Endometrial microvascular endothelial cells (primary cell): Measurements from ENCODE around the gene MATK. TPM values are rescaled to one million over a fixed set of nuclear protein-coding genes. Genes with fewer than 3 reads are reported as not detected.
"Not testable (repeated sequence)": the region's sequence is repeated elsewhere in the genome, so short reads cannot be mapped to it uniquely, and the experiment has no call there.

Experiments
- in situ Hi-C: cut with HindIII; loops from 2 replicates; pipeline ENCODE4 v1.10.0; 2017; ENCODE audit warnings: low sequenced_read_pairs, low pct_unique_long_range_greater_than_20kb; ENCODE audit errors: inconsistent ontology term
- total RNA-seq: library from RNA; depleted of rRNA; stranded (reverse); fragments of >200 nt; gene quantifications from one replicate; pipeline ENCODE4 v1.2.3, GENCODE V29; 2015; ENCODE audit errors: inconsistent ontology term

MATK gene
- total RNA-seq, 1 donor from 2014 or later: not detected

DNA sequence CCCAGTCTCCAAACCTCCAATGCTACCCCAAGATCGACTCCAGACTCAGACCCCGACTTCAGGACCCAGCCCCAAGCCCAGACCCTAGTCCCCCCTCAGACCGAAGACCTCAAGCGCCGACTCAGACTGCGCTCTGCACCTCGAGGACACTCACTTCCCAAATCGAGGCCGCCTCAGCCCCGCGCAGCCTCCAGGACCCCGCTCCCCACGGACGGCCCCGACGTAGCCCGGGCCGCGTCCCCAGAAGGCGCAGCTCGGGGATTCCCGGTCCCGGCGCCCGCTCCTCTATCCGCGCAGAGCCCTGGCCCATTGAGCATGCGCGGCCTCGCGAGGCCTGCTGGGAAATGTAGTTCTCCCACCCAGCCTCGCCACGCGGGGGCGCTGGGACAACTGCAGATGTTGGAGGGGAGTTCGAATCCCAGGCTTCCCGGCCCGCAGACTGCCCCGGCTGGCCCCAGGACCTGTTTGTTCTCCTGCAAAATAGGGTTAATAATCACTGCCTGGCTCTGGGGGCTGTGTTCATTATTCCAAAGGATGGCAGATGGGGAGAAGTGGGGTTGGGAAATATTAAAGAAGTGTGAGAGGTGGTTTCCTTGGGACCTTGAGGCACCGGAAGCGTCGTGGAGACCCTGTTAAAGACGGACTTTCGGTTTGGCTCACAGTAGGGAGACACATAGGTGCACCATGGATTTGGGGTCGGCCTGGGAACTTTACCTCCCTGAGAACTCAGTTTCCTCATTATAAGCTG, 24.6 kb downstream of the MATK start, which contains the start of gene APBA3:
TSS of gene APBA3 (minus strand) at position 311 of the 748 bp plus-strand sequence. CDS start 1,428 bp downstream, outside the sequence.
- in situ Hi-C loops: no loop called here

DNA sequence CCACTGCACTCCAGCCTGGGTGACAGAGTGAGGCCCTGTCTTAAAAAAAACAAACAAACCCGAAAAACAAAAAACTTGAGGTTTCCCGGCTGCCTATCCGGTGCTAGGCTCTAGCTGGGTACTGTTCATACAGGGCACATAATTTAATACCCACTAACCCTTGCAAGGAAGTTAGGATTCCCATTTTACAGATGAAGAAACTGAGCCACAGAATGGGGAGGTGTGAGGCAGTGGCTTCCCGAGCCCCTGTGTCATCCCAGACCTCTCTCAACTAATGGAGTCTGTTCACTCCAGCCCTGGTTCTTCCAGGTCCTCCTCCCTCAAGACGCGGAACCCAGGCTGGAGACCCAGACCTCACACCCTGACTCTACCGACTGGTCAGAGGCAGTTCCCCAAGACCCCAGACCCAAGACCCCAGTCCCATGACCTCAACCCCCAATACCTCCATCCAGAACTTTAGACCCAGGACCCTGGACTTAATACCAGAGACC, 25.3 kb downstream of the MATK start:
- in situ Hi-C loops: no loop called here

DNA sequence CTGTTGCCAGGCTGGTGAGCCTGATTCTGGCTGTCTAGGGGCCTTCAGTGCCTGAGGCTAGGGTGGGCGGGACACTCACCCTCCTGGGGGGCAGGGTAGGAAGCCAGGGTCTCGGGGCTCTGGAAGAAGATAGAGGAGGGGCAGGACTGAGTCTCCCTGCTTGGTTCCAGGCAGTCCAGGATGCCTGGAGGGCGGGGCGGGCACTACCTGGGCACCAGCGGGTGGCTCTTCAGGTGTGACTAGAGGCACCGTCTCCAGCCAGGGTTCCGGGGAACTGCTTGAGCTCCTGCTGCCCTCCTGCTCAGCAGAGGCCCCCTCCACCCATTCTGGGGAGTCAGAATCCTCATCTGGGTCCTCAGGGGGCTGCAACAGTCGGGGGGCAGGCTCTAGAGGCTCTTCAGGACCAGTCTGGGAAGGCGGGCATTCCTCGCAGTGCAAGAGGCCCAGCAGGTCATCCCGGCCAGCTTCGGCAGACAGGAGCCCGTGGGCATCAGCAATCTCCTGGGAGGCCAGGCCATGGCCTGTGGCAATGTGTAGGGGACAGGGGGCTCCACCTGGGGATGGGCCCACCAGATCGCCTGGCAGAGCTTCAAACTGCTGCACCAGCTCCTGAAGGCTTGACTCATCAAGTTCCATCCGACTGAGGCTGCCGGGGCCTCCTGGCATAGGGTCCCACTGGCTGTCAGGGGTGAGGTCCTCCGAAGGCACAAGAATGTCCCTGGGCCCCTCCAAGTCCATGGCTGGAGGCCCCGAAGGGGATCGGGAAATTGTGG, 26.5 kb downstream of the MATK start:
- in situ Hi-C loops: no loop called here

DNA sequence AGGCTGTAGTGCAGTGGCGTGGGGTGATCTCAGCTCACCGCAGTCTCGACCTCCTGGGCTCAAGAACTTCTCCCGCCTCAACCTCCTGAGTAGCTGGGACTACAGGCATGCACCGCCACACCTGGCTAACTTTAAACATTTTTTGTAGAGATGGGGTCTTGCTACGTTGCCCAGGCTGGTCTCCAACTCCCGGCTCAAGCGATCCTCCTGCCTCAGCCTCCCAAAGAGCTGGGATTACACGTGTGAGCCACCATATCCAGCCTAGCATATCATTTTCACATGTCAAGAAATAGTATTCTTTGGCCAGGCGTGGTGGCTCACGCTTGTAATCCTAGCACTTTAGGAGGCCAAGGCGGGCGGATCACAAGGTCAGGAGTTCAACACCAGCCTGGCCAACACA, 27.9 kb downstream of the MATK start:
- in situ Hi-C loops: not testable (repeated sequence)

DNA sequence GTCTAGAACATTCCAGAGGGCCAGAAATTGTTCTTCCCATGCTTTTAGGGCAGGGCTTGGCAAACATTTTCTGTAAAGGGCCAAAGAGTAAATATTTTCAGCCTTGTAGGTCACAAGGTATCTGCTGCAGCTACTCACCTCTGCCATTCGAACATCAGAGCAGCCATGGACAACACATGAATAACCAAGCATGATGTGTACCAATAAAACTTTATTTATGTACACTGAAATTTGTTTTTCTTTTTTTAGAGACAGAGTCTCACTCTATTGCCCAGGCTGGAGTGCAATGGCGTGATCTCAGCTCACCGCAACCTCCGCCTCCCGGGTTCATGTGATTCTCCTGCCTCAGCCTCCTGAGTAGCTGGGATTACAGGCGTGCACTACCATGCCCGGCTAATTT, 28.5 kb downstream of the MATK start:
- in situ Hi-C loops: not testable (repeated sequence)

DNA sequence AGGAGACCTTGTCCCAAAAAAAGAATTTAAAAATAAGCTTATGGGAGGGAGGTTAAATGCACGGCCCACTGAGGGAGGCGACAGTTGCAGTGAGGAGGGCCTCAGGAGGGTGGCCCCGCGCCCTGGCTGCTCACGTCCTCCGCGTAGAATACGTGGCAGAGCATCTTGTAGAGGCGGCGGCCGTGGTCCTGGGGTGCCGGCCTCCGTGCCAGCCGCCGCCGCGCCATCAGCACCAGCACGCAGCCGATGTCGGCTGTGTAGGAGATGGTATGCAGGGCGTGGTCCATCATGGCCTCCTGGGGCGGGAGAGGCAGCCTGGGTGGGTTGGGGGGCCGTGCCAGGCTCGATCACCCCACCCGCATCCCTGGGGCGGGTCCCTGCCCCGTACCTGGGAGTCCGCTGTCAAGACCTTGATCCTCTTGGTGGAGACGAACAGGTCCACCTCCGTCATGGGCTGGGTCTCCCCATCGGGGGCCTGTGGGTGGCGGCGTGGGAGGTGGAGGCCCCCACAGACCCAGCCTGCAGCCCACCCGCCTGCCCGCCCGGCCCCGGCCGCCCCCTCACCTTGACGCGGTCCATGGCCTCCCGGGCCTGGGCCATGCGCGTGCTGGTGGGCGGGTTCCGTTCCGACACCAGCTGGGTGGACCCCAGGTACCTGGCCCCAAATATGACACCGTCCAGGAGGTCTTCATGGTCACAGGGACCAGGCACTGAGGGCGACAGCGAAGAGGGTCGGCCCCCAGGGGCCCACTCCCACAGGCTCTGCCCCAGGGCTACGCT, 32.4 kb downstream of the MATK start:
- in situ Hi-C loops: no loop called here

DNA sequence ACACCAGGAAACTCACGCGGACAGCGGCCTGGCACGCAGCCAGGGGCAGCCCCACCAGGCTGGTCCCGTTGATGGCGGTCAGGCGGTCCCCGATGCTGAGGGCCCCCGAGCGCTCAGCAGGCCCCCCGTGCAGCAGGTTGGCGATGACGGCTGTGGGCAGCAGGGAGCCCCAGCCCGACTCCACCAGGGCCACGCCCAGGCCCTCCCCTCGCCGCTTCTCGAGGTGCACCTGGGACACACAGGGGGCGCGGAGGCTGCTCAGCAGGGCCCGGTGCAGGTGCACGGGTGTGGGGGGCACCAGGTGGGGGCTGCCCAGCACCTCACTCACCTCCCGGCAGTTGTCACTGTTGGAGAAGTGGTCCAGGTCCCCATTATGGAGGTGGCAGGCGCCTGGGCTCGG, 33.7 kb downstream of the MATK start:
- in situ Hi-C loops: no loop called here

- in situ Hi-C loops: no loop called here
Measured at GRCh38 chr19:3751236-3751635, 34.9 kb downstream of the MATK start.

GRCh38 chr19:3750211-3750610, 36.0 kb downstream of the MATK start:
- in situ Hi-C loops: no loop called here

DNA sequence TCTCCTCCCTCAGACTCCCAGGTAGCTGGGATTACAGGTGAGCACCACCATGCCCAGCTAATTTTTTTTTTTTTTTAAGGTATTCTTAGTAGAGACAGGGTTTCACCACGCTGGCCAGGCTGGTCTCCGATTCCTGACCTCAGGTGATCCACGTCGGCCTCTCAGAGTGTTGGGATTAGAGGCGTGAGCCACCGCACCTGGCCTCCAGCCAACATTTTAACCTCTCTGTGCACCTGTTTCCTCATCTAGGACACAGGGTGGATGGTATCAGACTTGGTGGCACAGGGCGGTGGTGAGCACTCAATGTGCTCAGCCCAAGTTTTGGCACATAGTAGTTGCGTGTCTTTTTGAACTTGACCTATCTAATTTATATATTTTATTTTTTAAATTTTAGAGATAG, 37.2 kb downstream of the MATK start:
- in situ Hi-C loops: no loop called here

DNA sequence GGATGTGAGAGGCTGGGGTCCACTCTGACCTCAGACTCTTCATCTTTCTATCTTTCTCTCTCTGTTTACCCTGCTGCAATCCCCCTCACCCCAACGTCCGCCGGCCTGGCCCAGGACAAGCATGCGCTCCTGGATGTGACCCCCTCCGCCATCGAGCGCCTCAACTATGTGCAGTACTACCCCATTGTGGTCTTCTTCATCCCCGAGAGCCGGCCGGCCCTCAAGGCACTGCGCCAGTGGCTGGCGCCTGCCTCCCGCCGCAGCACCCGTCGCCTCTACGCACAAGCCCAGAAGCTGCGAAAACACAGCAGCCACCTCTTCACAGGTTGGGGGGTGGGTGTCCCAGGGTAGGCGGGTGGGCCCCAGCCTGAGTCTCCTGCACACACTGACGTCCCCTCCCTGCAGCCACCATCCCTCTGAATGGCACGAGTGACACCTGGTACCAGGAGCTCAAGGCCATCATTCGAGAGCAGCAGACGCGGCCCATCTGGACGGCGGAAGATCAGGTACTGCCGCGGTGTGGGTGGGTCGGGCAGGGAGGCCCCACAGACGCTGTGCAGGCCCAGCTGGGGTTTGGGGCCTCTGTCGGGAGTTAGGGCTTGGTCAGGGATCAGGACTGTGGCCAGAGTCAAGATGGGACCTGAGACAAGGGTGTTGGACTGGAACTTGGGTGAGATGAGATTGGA, 39.7 kb downstream of the MATK start:
- in situ Hi-C loops: no loop called here

- in situ Hi-C loops: no loop called here
Measured at GRCh38 chr19:3745363-3746045, 40.7 kb downstream of the MATK start.

DNA sequence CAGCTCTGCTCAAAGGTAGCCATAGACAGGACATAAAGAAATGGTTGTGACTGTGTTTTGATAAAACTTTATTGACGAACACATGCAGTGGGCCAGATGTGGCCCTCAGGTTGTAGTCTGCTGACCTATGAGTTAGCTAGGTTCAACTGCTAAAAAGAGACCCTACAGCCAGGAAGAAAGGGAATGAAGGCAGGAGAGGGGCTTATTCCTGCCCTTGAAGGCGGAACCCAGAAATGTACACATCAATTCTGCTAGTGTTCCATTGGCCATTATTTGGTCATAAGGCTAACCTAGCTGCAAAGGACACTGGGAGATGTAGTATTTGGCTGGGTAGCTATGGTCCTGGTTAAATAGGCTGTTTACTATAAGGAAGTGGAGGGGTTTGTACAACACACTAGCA, 42.7 kb downstream of the MATK start:
- in situ Hi-C loops: no loop called here

DNA sequence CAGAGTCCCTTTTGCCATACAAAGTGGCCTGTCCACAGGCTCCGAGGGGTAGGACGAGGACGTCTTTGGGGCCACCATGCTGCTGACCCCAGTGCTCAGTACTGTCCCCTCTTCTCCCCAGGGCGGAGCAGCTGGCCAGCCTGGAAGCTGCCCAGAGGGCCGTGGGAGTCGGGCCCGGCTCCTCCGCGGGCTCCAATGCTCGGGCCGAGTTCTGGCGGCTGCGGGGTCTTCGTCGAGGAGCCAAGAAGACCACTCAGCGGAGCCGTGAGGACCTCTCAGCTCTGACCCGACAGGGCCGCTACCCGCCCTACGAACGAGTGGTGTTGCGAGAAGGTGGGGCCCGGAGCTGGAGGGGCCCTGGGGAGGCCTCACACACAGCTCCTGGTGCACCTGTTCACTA, 45.8 kb downstream of the MATK start:
- in situ Hi-C loops: no loop called here

DNA sequence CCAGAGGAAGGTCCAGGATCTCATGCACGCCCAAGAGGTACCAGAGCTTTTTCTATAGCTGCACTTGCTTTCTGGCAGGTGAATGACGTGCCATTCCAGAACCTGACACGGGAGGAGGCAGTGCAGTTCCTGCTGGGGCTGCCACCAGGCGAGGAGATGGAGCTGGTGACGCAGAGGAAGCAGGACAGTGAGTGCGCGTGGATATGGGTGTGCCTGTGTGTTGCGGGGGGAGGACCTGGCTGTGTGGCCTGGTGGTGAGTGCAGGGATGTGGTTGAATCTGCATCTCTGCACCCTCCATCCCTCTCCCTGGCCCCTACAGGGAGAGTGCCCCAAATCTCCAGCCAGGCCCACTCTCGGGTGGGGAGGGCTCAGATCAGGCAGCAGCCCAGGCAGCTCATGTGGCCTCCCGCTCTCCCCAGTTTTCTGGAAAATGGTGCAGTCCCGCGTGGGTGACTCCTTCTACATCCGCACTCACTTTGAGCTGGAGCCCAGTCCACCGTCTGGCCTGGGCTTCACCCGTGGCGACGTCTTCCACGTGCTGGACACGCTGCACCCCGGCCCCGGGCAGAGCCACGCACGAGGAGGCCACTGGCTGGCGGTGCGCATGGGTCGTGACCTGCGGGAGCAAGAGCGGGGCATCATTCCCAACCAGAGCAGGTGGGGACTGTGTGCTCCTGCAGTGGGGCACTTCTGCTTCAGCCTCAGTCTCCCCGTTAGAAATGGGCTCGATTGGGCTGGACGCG, 47.5 kb downstream of the MATK start:
- in situ Hi-C loops: no loop called here

DNA sequence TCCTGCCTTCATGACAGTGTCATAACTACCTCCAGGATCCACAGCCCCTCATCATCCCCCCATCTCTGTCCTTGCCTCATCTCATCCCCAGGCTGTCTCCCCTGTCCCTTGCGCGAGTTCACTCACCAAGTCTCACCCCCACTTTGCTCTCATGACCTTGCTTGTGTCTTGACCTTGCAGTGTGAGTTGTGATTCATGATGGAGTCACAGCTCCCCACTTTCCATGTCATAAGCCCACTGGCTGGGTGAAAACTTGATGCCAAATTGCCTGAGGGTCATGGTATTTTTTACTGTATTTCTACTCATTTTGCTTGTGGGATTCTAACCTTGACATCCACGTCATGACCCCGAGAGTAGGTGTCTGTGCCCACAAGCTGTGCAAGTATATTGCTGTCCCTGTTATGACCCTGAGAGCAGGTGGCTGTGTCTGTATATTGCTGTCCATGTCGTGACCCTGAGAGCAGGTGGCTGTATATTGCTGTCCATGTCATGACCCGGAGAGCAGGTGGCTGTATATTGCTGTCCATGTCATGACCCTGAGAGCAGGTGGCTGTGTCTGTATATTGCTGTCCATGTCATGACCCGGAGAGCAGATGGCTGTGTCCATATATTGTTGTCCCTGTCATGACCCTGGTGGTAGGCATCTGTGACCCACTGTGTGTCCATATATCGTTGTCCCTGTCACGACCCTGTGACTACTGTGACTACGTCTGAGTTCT, 48.5 kb downstream of the MATK start:
- in situ Hi-C loops: no loop called here

- in situ Hi-C loops: no loop called here
Measured at GRCh38 chr19:3736106-3736724, 50.0 kb downstream of the MATK start.
